ENCODE data around the gene LMBRD2. TPM values are rescaled to one million over a fixed set of nuclear protein-coding genes. Genes with fewer than 3 reads are reported as not detected.

LMBRD2 gene
- total RNA-seq = 5.5 and 7.9 TPM in 2 replicates

DNA sequence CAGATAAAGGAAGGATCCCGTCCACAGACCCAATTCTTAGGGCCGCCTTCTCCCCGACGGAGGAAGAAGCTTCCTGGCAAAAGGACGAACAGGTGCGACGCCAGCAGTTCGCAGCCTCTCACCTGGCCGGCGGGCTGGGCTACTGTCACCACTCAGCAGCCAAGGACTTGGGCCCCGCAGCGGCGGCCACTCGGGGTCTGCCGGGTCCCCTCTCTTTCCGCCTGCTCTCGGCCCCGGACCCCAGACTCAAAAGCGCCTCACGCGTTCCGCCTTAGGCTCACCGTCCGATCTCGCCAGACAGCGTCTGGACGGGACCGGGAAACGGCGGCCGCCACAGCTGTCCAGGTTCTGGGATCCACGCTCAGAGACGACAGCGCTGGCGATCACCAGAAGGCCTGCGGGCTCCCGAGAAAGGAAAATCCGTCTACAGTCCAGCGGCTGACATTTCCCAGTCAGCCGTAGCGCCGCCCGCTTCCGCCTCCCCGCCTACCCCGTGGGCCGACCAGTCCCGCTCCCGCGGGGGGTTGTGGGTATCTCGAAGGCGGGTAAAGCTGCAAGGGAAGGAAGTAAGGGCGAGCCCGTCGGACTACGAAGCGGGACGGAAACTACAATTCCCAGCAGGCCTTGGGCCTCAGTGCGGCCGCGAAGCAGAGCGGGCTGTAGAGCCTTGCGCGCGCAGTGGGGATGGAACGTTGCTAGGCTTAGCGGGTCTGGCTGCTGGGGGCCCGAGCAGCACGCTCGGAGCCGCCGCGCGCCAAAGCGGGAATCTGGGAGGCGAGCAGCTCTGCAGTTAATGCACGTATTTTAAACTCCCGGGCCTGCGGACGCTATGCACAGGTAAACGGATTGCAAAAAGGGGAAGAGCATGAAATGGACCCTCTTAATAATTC is at the start of gene LMBRD2, which contains the start of gene SKP2:
LMBRD2 (minus strand) TSS at position 454 of the 890 bp plus-strand sequence. CDS start 8,538 bp downstream, outside the sequence.
SKP2 (plus strand) TSS at position 678 of the 890 bp plus-strand sequence; CDS start at position 830, 152 bp downstream.

DNA sequence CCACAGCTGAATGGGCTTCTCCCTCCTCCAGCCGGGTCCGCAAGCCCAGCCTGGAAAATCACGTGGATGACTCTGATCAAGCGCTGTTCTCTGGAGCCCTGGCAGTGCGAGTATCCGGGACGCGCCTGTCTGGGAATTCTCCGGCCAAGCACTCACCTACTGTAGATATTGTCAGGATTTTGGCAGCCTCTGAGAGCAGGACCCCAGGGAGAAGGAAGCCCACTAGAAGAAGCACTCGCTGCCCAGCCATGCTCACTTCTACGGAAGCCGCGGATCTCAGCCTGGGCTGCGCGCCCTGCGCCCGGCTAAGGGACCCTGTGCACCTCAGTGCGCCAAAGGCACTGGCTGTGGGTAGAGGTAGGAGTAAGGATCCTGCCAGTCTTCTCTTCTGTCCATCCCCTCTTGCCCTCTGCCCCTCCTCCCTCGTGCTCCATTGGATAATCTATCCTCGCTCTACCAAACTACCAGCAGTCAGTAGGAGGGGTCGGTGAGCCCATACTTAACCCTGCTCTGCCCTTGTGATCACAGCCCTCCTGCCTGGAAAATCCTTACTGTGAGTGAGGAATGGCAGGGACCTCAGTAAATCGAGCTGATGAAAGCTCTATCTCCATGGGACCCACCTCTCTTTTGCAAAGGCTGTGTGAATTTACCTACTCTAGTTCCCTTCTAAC is 85.0 kb downstream of the LMBRD2 start, which contains the start of gene UGT3A2:
UGT3A2 (minus strand) TSS at position 343 of the 671 bp plus-strand sequence; CDS start at position 250, 93 bp downstream.

Other genes with a start within 250 kb of the LMBRD2 start
- not detected in 2 replicates for gene CAPSL, start 213.3 kb downstream of the LMBRD2 start, total RNA-seq
- gene UGT3A1, start 160.5 kb downstream of the LMBRD2 start, total RNA-seq = not detected in 2 replicates
- gene UGT3A2, start 85.0 kb downstream of the LMBRD2 start, total RNA-seq = not detected in 2 replicates
- gene SKP2, start 224 bp upstream of the LMBRD2 start, total RNA-seq = 28.6 and 42.2 TPM in 2 replicates
- gene NADK2, start 90.0 kb upstream of the LMBRD2 start, total RNA-seq = 18.5 and 25.1 TPM in 2 replicates
- gene RANBP3L, start 150.0 kb upstream of the LMBRD2 start, total RNA-seq = not detected in 2 replicates

Data from epithelial cell of umbilical artery (primary cell).